ENCODE data around the gene TRAPPC3.

TRAPPC3 gene

GRCh38 chr1:36098650-36099365 lies 50.5 kb downstream of the TRAPPC3 start:
- no peak for DNase-seq (ENCODE audit: low spot score)

DNA sequence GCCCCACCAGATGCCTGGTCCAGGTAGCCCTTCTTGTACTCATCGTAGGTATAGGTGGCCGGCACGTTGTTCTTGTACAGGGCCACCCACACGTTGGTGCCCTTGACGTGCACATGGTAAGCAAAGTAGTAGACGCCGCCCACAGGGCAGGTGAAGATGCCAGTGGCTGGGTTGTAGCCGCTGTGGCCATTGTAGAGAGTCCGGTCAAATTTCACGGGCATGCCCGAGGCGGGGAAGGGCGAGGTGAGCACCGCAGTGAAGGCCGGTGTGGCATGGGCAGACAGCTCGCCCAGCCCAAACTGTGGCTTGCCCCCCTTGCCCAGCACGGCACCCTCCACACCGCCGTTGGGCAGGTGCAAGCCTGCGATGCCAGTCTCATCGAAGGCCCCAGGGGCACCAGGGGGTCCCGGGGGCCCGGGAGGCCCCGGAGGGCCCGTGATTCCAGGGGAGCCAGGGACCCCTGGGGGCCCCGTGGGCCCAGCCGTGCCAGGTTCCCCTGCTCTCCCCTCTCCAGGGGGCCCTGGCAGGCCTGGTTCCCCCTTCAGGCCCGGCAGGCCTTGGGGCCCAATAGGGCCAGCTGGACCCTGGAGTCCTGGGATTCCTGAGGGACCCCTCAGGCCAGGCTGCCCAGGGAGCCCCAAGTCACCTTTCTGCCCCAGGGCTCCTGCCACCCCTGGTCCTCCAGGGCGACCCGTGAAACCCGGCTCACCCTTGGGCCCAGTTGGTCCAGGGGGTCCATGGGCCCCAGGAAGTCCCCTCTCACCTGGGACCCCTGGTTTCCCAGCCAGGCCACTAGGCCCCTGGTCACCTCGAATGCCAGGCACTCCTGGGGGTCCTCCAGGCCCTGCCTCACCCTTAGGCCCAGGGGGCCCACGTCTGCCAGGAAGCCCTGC lies 51.3 kb downstream of the TRAPPC3 start:
- DNase-seq (ENCODE audit: low spot score): no peak

DNA sequence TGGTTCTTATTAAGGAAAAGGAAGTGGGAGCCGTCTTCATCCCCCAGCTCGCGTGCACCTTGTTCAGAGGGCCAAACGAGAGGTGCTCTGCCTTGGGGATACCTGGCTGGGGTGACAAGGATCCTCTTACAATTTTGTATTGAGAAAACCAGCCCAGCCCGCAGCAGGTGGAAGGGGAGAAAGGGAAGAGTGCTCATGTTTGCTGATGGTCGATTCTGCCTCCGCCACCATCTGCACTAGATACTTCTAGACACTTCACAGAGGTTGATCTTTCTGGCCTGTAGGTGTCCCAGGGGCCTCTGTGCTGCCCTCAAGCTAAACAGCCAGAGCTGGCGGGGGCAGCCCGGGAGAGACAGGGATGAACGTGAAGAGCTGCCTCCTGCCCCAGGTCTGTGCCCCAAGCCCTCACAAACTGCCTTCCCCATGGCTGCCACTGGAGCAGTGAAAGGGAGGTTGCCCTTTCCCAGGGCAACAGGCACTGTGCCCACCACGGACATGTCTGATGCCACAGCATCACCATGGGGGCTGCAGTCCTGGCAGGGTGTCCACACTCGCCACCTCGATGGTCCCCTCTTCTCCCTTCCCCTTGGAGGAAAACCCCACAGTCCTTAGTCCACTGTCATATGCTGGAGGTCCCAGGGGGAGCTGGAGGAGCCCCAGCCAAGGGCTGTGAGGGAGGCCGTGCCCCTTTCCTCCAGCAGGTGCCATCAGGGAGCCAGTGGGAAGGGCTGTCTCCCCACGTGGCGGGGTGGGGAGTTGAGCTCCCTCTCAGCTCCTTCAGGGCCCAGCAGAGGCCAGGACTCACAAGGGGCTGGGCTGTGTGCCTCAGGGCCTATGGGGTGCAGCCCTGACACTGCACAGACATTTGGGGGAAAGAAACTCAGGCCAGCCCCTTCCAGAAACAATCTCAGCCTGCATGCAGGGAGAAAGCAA lies 52.5 kb downstream of the TRAPPC3 start:
- peak; percentile 9 for DNase-seq (ENCODE audit: low spot score)

DNA sequence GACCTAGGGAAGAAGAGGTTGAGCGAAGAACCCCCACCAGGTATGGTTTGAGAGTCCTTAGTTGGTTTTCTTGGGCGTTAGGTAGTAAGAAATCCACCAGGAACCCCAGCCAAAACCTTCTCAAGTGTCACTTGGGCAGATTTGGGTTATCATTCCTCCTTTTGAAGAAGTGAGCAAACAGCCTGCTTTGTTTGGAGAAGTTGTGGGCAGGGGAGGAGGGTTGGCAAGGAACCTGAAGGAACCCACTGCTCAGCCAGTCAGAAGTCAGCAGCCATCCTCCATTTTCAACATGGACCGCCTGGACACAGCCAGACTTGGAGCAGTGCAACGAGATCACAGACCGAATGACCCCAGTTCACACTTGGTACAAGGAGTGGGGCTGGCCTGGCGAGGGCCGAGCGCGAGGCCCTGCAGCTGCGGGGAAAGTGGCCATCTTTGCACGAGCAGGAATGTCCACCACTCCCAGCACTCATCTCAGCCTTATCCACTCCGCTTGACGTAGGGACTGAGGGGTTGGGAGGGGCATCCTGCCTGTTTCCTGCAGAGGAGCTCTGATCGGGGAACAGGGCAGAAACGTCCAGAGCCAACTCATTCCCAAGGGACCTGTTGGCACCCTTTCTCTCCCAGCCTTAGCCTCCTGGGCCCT lies 53.4 kb downstream of the TRAPPC3 start:
- DNase-seq (ENCODE audit: low spot score): no peak

DNA sequence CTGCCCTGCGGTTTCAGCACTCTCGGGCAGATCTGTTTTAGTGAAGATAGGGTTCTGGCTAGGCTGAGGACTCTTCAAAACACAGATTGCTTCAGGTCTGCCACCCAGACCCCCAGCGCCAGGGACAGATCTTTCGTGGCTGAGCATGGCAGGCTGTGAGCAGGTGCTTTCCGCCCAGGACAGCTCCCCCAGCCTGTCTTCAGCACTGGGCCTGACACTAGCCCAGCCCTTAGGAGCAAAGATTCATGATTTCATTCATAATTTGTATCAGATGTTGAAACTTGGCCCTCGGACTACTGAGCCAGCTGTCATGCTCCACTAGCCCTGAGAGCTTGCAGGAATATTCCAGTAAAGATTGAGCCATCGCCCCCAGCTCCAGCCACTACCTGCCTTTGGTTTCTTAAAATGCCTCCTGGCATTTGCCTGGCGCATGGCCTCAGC lies 54.6 kb downstream of the TRAPPC3 start:
- no peak for DNase-seq (ENCODE audit: low spot score)

GRCh38 chr1:36093929-36094328 lies 55.4 kb downstream of the TRAPPC3 start:
- DNase-seq (ENCODE audit: low spot score): no peak

GRCh38 chr1:36093226-36093625 lies 56.1 kb downstream of the TRAPPC3 start:
- no peak for DNase-seq (ENCODE audit: low spot score)

- DNase-seq (ENCODE audit: low spot score): no peak
Observed at GRCh38 chr1:36092798-36093185, 56.5 kb downstream of the TRAPPC3 start.

DNA sequence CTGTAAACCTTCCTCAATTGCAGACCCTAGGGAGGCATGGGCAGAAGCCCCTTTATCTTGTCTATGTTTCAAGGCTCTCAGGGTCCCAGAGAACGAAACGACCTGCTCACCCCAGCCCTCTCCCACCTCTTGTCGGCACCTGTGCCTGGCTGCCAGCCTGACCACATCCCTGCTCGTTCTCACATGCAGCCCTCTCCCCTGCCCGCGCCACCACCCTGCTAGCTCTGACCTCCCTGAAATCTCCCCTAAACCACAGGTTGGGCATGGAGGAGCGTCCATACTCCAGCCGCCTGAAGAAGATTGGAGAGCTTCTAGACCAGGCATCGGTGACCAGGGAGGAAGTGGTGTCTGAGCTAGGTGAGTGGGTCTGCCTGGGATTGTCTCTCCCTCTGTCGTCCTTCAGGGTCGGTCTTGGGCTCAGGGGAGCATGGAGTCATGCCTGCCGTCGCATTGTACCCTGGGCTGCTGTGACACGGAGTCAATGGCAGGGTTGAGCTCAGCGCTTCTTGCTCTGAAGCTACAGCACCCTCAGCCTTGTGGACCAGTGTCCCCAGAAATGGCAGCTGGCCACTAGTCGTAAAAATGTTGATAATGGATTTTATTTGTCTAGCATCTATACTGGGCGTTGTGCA lies 57.0 kb downstream of the TRAPPC3 start:
- no peak for DNase-seq (ENCODE audit: low spot score)

- DNase-seq (ENCODE audit: low spot score): no peak
Observed at GRCh38 chr1:36091698-36092097, 57.6 kb downstream of the TRAPPC3 start.

DNA sequence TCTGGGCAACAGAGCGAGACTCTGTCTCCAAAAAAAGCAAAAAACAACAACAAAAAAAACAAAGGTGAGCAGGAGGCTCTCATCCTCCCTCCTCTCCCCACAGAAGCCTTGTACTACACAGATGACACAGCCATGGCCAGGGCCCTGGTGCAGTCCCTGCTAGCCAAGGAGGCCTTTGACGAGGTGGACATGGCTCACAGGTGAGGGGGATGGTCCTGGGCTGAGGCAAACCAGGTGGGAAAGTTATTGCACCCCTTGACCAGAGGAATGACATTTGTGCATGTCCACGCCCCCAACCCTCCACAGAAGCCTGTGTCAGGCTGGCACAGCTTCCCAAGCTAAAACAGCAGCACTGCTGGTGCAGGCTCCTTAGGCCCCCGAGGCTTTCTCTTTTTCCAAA lies 58.1 kb downstream of the TRAPPC3 start:
- no peak for DNase-seq (ENCODE audit: low spot score)

GRCh38 chr1:36089393-36090121 lies 59.7 kb downstream of the TRAPPC3 start:
- DNase-seq (ENCODE audit: low spot score): peak; percentile 37

- peak; percentile 89 for DNase-seq (ENCODE audit: low spot score)
Observed at GRCh38 chr1:36088577-36089392, 60.5 kb downstream of the TRAPPC3 start, which contains the start of gene ADPRS. TSS of gene ADPRS (plus strand) at chr1:36088892. CDS start at chr1:36088905, 13 bp downstream.

- DNase-seq (ENCODE audit: low spot score): no peak
Observed at GRCh38 chr1:36088265-36088576, 61.1 kb downstream of the TRAPPC3 start.

DNA sequence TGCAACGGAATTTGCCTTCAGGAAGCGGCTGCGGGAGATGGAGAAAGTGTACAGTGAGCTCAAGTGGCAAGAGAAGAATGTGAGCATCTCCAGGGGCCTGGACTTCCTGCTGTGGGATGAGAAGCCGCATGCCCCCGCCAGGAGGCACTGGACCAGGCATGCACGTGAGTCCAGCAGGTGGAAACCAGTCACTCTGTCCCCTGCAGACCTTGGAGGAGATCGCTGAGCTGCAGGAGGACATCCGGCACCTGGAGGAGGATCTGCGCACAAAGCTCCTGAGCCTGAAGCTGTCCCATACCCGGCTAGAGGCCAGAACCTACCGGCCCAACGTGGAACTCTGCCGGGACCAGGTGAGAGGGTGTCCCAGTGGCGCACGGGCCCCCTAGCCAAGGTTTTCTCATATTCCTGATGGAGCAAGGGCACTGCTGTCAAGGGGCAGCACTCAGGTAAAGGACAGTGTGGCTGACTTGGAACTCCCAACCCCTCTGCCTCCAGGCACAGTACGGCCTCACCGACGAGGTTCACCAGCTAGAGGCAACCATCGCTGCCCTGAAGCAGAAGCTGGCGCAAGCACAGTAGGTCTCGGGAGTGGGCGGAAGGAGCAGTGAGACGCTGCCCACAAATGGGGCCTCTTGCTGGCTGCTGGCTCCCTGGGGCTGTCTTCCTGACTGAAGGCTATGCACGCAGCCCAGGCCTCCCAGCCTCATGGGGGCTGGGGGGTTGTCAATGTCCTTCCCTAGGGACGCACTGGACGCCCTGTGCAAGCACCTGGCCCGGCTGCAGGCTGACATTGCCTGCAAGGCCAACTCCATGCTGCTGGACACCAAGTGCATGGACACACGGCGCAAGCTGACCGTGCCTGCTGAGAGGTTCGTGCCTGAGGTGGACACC lies 61.8 kb downstream of the TRAPPC3 start:
- no peak for DNase-seq (ENCODE audit: low spot score)
